ENCODE data around the gene SYNGR3. TPM values are rescaled to one million over a fixed set of nuclear protein-coding genes. Genes with fewer than 3 reads are reported as not detected.
A peak's percentile ranks its signal among the peaks of the same experiment; 100 is the strongest.

Gene SYNGR3
- total and polyA plus RNA-seq, 12 donors, result 0.15 to 2.5 (median 0.37) TPM; not detected in 2

GRCh38 chr16:1958715-1959268 is 31.0 kb upstream of the SYNGR3 start:
- H3K27ac ChIP-seq, result peak overlapping the region in 9 of 10 donors; percentile 88 to 98 (median 97)
- H3K4me3 ChIP-seq, result peak overlapping the region in 9 of 10 donors; percentile 63 to 99 (median 96)
- peaks cover 6 to 48% (median 33%) of the 10 kb centered on the region in 9 donors for H3K4me1 ChIP-seq
- DNase-seq (no peak), ATAC-seq (peak in 3 of 8 donors; percentile 0 to 6 (median 2))
- WGBS, 2 donors, result 33 to 39% methylated on average over 14 of the region's 14 CpGs
- no peaks in the 10 kb centered on the region for H3K27me3 ChIP-seq
- intact Hi-C loops (cut with DNase I), result no loop called here
- peaks cover 0 to 35% (median 29%) of the 10 kb centered on the region in 9 donors for H3K36me3 ChIP-seq
- no peaks in the 10 kb centered on the region for H3K9me3 ChIP-seq
- TF ChIP-seq CTCF (IDR thresholded peaks at IDR 0.05), result no peak

GRCh38 chr16:1959269-1960039 is 30.3 kb upstream of the SYNGR3 start, which contains the start of gene NDUFB10:
NDUFB10 (plus strand) TSS chr16:1959538; CDS start chr16:1959625, 87 bp downstream.
- Histone ChIP-seq H3K4me1 (peaks cover 6 to 52% (median 33%) of the 10 kb centered on the region in 9 donors), H3K9me3 (no peaks in the 10 kb centered on the region), H3K27ac (peak within 1 kb of the TSS; percentile 88 to 98 (median 96)), H3K4me3 (peak within 1 kb of the TSS; percentile 63 to 99 (median 96)), H3K27me3 (no peaks in the 10 kb centered on the region), H3K36me3 (peaks cover 0 to 36% (median 30%) of the 10 kb centered on the region in 9 donors)
- 1% methylated on average over 79 of the region's 79 CpGs for WGBS, 2 donors
- peak; percentile 33 to 92 (median 76) for TF ChIP-seq CTCF (IDR thresholded peaks at IDR 0.05)
- DNase-seq (peak; percentile 93 to 97), ATAC-seq (peak; percentile 88 to 96 (median 92))
- intact Hi-C loops (cut with DNase I), result no loop called here

GRCh38 chr16:1960665-1961630 is 28.8 kb upstream of the SYNGR3 start:
- Histone ChIP-seq H3K4me1 (peaks cover 10 to 57% (median 40%) of the 10 kb centered on the region in 9 donors), H3K27me3 (no peaks in the 10 kb centered on the region), H3K36me3 (peaks cover 0 to 36% (median 30%) of the 10 kb centered on the region in 9 donors), H3K27ac (peak overlapping the region in 8 of 10 donors; percentile 88 to 98 (median 96)), H3K9me3 (no peaks in the 10 kb centered on the region), H3K4me3 (peak overlapping the region in 9 of 10 donors; percentile 63 to 99 (median 96))
- ATAC-seq (no peak), DNase-seq (no peak)
- 49 to 53% methylated on average over 20 of the region's 20 CpGs for WGBS, 2 donors
- no peak for TF ChIP-seq CTCF (IDR thresholded peaks at IDR 0.05)
- intact Hi-C loops (cut with DNase I), result no loop called here
